ENCODE results near the gene ZP3. TPM values are rescaled to one million over a fixed set of nuclear protein-coding genes. Genes with fewer than 3 reads are reported as not detected.
"Not testable (repeated sequence)": the region's sequence is repeated elsewhere in the genome, so short reads cannot be mapped to it uniquely, and the experiment has no call there.

The ZP3 gene
- total RNA-seq, 2 experiments from 2014 or later, result 0.48 to 2.0 TPM

DNA sequence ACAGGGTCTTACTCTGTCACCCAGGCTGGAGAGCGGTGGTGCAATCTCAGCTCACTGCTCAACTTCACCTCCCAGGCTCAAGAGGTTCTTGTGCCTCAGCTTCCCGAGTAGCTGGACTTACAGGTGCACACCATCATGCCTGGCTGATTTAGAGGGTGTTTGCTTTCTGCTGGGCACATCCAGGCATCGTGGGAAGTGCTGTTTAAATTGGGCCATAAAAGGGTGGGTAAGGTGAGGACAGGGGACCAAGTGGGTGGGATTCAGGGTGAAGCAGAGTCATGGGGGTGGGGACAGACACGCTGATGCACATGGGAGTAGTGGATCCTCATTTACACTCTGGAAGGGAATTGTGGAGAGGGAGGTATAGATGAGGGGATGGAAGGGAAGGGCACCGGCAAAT lies 40.2 kb downstream of the ZP3 start:
- intact Hi-C loops (cut with micrococcal nuclease; ENCODE audit: unreplicated experiment); DNase-seq (ENCODE audit: low spot score); H3K4me3 ChIP-seq (ENCODE audit: low read depth, low read length, poor library complexity, severe bottlenecking); H3K9me3 ChIP-seq (ENCODE audit: low read length); H3K36me3 ChIP-seq (ENCODE audit: insufficient read depth, low read length); CTCF ChIA-PET (ENCODE audit: unreplicated experiment); H3K4me1 ChIP-seq (ENCODE audit: insufficient read depth, low read length, poor library complexity, severe bottlenecking); POLR2A ChIA-PET; H2AFZ ChIP-seq (ENCODE audit: low read length); H3K4me2 ChIP-seq (ENCODE audit: low read length); BruUV-seq (replicated peaks); H4K20me1 ChIP-seq (ENCODE audit: insufficient read depth, low read length); H3K27ac ChIP-seq (ENCODE audit: low read depth, low read length, poor library complexity, severe bottlenecking); H3K9me2 ChIP-seq (ENCODE audit: insufficient read depth, low read length); H3K79me2 ChIP-seq (ENCODE audit: insufficient read depth, low read depth, low read length): not testable (repeated sequence)

DNA sequence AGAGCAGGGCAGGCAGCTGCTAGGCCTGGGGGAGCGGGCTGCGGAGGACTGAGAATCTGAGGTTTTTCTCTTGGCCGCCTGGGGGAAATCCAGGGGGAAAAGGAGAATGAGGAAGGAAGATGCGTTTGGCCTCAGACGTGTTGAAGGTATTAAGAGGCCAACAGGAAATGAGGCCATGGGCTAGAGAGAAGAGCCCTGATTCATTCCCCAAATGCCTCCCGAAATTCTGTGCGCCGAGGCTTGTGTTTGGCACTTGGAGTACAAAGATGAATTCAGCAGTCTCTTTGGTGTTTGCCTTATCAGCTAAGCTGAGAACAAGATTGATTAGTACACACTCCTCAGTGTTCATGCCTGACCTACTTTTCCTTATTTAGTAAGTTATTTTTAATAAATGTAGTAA lies 41.2 kb downstream of the ZP3 start:
- BruUV-seq (replicated peaks); H3K4me1 ChIP-seq (ENCODE audit: insufficient read depth, low read length, poor library complexity, severe bottlenecking); H3K36me3 ChIP-seq (ENCODE audit: insufficient read depth, low read length); H3K27ac ChIP-seq (ENCODE audit: low read depth, low read length, poor library complexity, severe bottlenecking); CTCF ChIA-PET (ENCODE audit: unreplicated experiment); H3K9me3 ChIP-seq (ENCODE audit: low read length); H3K9me2 ChIP-seq (ENCODE audit: insufficient read depth, low read length); DNase-seq (ENCODE audit: low spot score); intact Hi-C loops (cut with micrococcal nuclease; ENCODE audit: unreplicated experiment); H2AFZ ChIP-seq (ENCODE audit: low read length); H3K4me2 ChIP-seq (ENCODE audit: low read length); H4K20me1 ChIP-seq (ENCODE audit: insufficient read depth, low read length); H3K79me2 ChIP-seq (ENCODE audit: insufficient read depth, low read depth, low read length); POLR2A ChIA-PET; H3K4me3 ChIP-seq (ENCODE audit: low read depth, low read length, poor library complexity, severe bottlenecking): not testable (repeated sequence)

DNA sequence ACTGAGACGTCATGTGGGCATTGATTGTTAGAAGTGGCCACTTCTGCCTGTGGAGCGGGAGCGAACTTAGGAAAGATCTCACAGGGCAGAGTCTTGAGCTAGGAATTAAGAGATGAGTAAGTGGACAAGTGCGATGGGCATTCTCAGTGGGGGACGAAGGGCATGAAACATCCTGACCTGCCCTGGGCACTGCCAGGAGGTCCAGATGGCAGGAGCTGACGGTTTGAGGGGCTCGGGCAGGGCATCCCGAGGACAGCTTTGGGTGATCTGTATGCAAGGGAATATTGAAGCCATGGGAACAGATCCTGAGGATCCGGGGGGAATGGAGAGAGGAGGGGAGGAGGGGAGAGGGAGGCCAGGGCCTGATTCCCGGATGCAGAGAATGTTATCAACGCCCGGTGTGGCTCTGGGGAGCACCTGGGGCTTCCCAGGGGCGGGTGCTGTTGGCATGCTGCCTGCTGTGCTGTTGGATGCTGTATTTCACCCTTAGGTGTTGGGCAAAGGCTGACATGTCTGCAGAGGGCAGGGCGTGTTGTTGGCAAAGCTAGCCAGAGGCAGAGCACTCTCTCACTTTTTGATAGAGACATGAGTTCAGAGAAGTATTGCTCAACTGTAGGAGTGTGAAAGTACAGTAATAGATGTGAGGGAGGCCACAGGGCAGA lies 43.1 kb downstream of the ZP3 start:
- CTCF ChIA-PET (ENCODE audit: unreplicated experiment); H3K79me2 ChIP-seq (ENCODE audit: insufficient read depth, low read depth, low read length); intact Hi-C loops (cut with micrococcal nuclease; ENCODE audit: unreplicated experiment); POLR2A ChIA-PET; DNase-seq (ENCODE audit: low spot score); H4K20me1 ChIP-seq (ENCODE audit: insufficient read depth, low read length); H3K9me3 ChIP-seq (ENCODE audit: low read length); H2AFZ ChIP-seq (ENCODE audit: low read length); H3K36me3 ChIP-seq (ENCODE audit: insufficient read depth, low read length); BruUV-seq (replicated peaks); H3K4me1 ChIP-seq (ENCODE audit: insufficient read depth, low read length, poor library complexity, severe bottlenecking); H3K9me2 ChIP-seq (ENCODE audit: insufficient read depth, low read length); H3K27ac ChIP-seq (ENCODE audit: low read depth, low read length, poor library complexity, severe bottlenecking); H3K4me3 ChIP-seq (ENCODE audit: low read depth, low read length, poor library complexity, severe bottlenecking); H3K4me2 ChIP-seq (ENCODE audit: low read length): not testable (repeated sequence)

DNA sequence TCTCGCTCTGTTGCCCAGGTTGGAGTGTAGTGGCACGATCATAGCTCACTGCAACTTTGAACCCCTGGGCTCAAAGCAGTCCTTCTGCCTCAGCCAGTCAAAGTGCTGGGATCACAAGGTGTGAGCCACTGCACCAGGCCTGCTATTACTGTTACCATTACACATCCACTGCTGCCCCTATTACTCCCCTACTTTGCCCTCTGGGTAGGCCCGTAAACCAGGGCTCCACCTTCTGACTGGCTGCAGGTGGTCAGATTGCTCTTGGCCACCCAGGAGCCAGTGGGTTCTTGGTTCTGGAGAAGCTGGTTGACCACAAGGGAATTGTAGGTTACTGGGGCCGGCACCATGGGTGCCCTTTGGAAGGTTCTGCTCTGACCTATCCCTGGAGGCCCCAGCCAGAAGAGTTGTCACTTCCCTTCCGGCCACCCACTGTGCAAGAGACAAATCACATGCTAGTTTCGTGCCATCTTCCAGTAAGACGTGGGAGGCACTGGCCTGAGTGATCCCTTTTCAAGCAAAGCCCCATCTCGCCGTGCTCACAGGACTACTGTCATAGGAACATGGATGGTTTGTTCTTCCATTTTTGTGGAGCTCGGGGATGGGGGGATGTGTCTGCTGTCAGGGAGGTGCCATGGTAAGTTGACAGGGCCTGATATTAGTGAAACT lies 46.9 kb downstream of the ZP3 start:
- H3K4me1 ChIP-seq (ENCODE audit: insufficient read depth, low read length, poor library complexity, severe bottlenecking); POLR2A ChIA-PET; BruUV-seq (replicated peaks); H4K20me1 ChIP-seq (ENCODE audit: insufficient read depth, low read length); H2AFZ ChIP-seq (ENCODE audit: low read length); H3K4me3 ChIP-seq (ENCODE audit: low read depth, low read length, poor library complexity, severe bottlenecking); H3K36me3 ChIP-seq (ENCODE audit: insufficient read depth, low read length); H3K4me2 ChIP-seq (ENCODE audit: low read length); CTCF ChIA-PET (ENCODE audit: unreplicated experiment); H3K9me2 ChIP-seq (ENCODE audit: insufficient read depth, low read length); H3K27ac ChIP-seq (ENCODE audit: low read depth, low read length, poor library complexity, severe bottlenecking); DNase-seq (ENCODE audit: low spot score); intact Hi-C loops (cut with micrococcal nuclease; ENCODE audit: unreplicated experiment); H3K79me2 ChIP-seq (ENCODE audit: insufficient read depth, low read depth, low read length); H3K9me3 ChIP-seq (ENCODE audit: low read length): not testable (repeated sequence)

DNA sequence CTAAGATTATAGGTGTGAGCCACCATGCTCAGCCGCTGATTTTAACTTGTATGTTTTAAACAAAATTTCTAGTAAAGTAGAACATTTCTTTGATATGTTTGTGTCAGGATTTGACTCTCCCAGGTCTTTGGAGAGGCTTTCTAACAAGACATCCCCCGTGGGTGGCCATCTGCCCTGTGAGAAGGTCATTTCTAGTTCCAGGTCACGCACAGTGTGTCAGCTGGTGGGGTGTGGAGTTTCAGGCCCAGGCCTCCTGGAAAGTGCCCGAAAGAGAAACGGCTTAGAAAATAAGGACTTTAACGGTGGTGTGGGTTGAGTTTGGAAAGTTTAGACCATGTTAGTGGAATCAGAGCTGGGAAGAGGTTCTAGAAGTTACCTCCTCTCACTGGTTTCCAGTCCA lies 48.3 kb downstream of the ZP3 start:
- H3K4me3 ChIP-seq (ENCODE audit: low read depth, low read length, poor library complexity, severe bottlenecking); H3K36me3 ChIP-seq (ENCODE audit: insufficient read depth, low read length); intact Hi-C loops (cut with micrococcal nuclease; ENCODE audit: unreplicated experiment); H3K27ac ChIP-seq (ENCODE audit: low read depth, low read length, poor library complexity, severe bottlenecking); CTCF ChIA-PET (ENCODE audit: unreplicated experiment); POLR2A ChIA-PET; H3K4me2 ChIP-seq (ENCODE audit: low read length); H3K4me1 ChIP-seq (ENCODE audit: insufficient read depth, low read length, poor library complexity, severe bottlenecking); H3K9me3 ChIP-seq (ENCODE audit: low read length); H3K79me2 ChIP-seq (ENCODE audit: insufficient read depth, low read depth, low read length); H3K9me2 ChIP-seq (ENCODE audit: insufficient read depth, low read length); DNase-seq (ENCODE audit: low spot score); H2AFZ ChIP-seq (ENCODE audit: low read length); H4K20me1 ChIP-seq (ENCODE audit: insufficient read depth, low read length); BruUV-seq (replicated peaks): not testable (repeated sequence)

DNA sequence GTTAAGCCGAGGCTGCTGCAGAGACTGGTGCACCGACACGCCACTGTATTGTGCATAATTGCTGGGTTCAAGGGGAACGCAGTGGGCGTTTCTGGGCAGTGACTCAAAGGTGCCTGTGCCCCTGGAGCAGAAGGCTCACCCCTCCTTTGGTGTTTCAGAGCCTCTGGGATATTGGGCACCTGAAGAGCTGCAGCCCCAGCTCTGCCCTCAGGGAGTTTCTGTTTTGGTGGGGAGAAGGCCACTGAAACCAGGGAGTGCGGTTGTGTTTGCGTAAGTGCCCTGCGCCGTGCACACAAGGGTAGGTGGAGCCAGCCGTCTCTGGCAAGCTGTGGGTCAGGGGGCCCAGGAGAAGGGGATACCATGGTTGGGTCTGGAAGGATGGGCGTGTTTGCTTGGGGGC lies 51.5 kb downstream of the ZP3 start:
- H3K79me2 ChIP-seq (ENCODE audit: insufficient read depth, low read depth, low read length); H4K20me1 ChIP-seq (ENCODE audit: insufficient read depth, low read length); H3K4me3 ChIP-seq (ENCODE audit: low read depth, low read length, poor library complexity, severe bottlenecking); H2AFZ ChIP-seq (ENCODE audit: low read length); H3K27ac ChIP-seq (ENCODE audit: low read depth, low read length, poor library complexity, severe bottlenecking); intact Hi-C loops (cut with micrococcal nuclease; ENCODE audit: unreplicated experiment); H3K9me2 ChIP-seq (ENCODE audit: insufficient read depth, low read length); DNase-seq (ENCODE audit: low spot score); BruUV-seq (replicated peaks); H3K4me1 ChIP-seq (ENCODE audit: insufficient read depth, low read length, poor library complexity, severe bottlenecking); H3K9me3 ChIP-seq (ENCODE audit: low read length); H3K4me2 ChIP-seq (ENCODE audit: low read length); H3K36me3 ChIP-seq (ENCODE audit: insufficient read depth, low read length); CTCF ChIA-PET (ENCODE audit: unreplicated experiment): not testable (repeated sequence)
- POLR2A ChIA-PET, result interaction anchor here (0.6 kb wide), 1 partner anchor 757 kb away, joined by 3 read pairs; no protein-coding TSS in a partner anchor

Measured in OCI-LY7 (cell line).